ENCODE data around the gene OGFR.

The OGFR gene

DNA sequence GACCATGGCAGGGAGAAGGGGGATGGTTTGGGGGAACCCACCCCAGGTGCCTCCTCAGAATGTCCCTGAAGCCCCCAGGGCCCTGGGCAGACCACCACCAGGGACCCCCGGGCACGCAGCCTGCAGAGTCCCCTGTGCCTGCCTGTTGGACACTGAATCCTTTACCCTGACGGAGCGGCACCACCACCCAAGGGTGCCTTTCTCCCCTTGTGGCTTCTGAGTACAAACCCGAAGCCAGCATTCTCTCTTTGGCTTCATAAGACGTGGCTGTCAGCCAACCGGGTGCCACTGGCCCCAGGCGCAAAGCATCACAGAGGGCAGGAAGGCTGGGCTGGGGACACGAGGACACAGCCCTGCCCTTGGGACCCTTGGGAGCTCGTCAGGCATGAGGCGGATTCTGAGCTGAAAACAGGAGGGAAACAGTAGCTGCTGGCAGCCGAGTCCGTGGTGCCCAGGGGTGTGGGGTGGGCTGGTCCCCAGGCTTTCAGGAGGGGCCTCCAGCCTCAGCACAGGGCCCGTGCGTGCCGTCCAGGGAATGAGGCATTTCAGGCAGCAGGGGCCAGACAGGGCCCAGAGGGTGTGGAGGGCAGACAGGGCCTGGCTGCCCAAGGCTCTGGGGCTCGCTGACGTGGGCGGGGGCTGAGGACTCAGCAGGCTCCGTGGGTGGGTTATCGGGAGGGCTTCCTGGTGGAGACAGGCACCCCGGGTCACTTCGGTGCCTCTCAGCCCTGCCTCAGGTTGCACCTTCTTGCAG lies 15.8 kb downstream of the OGFR start:
- H3K79me2 ChIP-seq (ENCODE audit: control insufficient read depth, low read length), result no peaks in the 10 kb centered on the region
- peaks cover 3% of the 10 kb centered on the region; the same call in 1 of the 2 replicates for H3F3A ChIP-seq (ENCODE audit: control insufficient read depth, insufficient read depth)
- H3K36me3 ChIP-seq (ENCODE audit: control insufficient read depth, low read length), result no peaks in the 10 kb centered on the region
- H3K27ac ChIP-seq (ENCODE audit: low read depth, low read length), result no peak overlapping the region
- H3K9me3 ChIP-seq (ENCODE audit: control insufficient read depth, insufficient read depth, low read length), result no peaks in the 10 kb centered on the region
- TF ChIP-seq EZH2phosphoT487 (IDR thresholded peaks at IDR 0.05; ENCODE audit: borderline replicate concordance, low read length), result no peak
- no peak for TF ChIP-seq CTCF (IDR thresholded peaks at IDR 0.05; ENCODE audit: low read depth, low read length, poor library complexity, severe bottlenecking)
- H4K20me1 ChIP-seq (ENCODE audit: control insufficient read depth, insufficient read depth, low read depth, low read length), result no peaks in the 10 kb centered on the region
- H3K4me1 ChIP-seq (ENCODE audit: control insufficient read depth, low read length), result peaks cover 10% of the 10 kb centered on the region
- no peak overlapping the region for H3K4me2 ChIP-seq (ENCODE audit: low read length)
- H3K27me3 ChIP-seq (ENCODE audit: control insufficient read depth, low read length), result peaks cover 39% of the 10 kb centered on the region
- H3K4me3 ChIP-seq (ENCODE audit: low read length), result no peak overlapping the region
- H3K9me2 ChIP-seq (replicated peaks; ENCODE audit: control insufficient read depth, low read length), result no peaks in the 10 kb centered on the region

DNA sequence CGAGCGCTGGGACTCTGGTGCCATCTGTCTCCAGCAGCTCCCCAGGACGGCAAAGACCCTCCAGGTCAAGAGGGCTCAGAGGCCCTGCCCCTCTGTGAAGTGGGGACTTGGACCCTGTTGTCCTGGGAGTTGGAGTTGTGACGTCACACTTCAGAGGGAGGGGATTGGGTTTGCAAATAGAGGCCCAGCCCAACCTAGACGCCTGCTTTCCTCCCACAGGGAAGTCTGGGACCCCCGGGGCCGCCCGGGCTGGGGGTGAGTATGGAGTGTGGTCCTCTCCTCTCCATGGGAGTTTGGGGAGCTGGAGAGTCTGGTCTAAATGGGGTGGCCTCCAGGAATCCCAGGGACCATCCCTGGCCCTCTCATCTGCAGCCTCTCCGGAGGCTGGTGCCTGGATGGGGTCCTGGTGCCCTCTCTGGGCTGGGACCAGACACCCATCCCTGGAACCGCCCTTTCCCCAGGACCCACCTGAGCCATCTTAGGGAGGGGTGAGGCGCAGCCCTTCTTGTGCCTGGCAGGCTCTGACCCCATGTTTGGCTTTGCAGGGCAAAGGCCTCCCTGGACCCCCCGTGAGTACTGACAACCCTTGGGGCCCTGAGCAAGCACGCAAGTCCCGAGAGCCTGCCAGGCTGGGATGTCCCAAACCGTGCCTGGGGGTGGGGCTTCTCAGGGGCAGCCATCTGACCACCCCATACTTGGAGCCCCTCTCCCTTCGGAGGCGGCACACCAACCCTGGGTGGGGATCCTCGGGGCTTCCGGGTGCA lies 16.5 kb downstream of the OGFR start:
- Histone ChIP-seq H4K20me1 (ENCODE audit: control insufficient read depth, insufficient read depth, low read depth, low read length) (no peaks in the 10 kb centered on the region), H3K4me2 (ENCODE audit: low read length) (no peak overlapping the region), H3K27ac (ENCODE audit: low read depth, low read length) (no peak overlapping the region), H3K9me2 (replicated peaks; ENCODE audit: control insufficient read depth, low read length) (no peaks in the 10 kb centered on the region), H3K9me3 (ENCODE audit: control insufficient read depth, insufficient read depth, low read length) (no peaks in the 10 kb centered on the region), H3F3A (ENCODE audit: control insufficient read depth, insufficient read depth) (peaks cover 3% of the 10 kb centered on the region; the same call in 1 of the 2 replicates), H3K27me3 (ENCODE audit: control insufficient read depth, low read length) (peaks cover 37% of the 10 kb centered on the region), H3K36me3 (ENCODE audit: control insufficient read depth, low read length) (no peaks in the 10 kb centered on the region), H3K4me1 (ENCODE audit: control insufficient read depth, low read length) (peaks cover 17% of the 10 kb centered on the region), H3K4me3 (ENCODE audit: low read length) (no peak overlapping the region), H3K79me2 (ENCODE audit: control insufficient read depth, low read length) (no peaks in the 10 kb centered on the region)
- TF ChIP-seq CTCF (IDR thresholded peaks at IDR 0.05; ENCODE audit: low read depth, low read length, poor library complexity, severe bottlenecking) (no peak), EZH2phosphoT487 (IDR thresholded peaks at IDR 0.05; ENCODE audit: borderline replicate concordance, low read length) (no peak)

- Histone ChIP-seq H3F3A (ENCODE audit: control insufficient read depth, insufficient read depth) (peaks cover 3% of the 10 kb centered on the region; the same call in 1 of the 2 replicates), H3K79me2 (ENCODE audit: control insufficient read depth, low read length) (no peaks in the 10 kb centered on the region), H3K4me2 (ENCODE audit: low read length) (no peak overlapping the region), H3K4me1 (ENCODE audit: control insufficient read depth, low read length) (peaks cover 19% of the 10 kb centered on the region), H3K27ac (ENCODE audit: low read depth, low read length) (no peak overlapping the region), H3K36me3 (ENCODE audit: control insufficient read depth, low read length) (no peaks in the 10 kb centered on the region), H4K20me1 (ENCODE audit: control insufficient read depth, insufficient read depth, low read depth, low read length) (no peaks in the 10 kb centered on the region), H3K9me3 (ENCODE audit: control insufficient read depth, insufficient read depth, low read length) (no peaks in the 10 kb centered on the region), H3K27me3 (ENCODE audit: control insufficient read depth, low read length) (peaks cover 32% of the 10 kb centered on the region), H3K4me3 (ENCODE audit: low read length) (no peak overlapping the region), H3K9me2 (replicated peaks; ENCODE audit: control insufficient read depth, low read length) (no peaks in the 10 kb centered on the region)
- no peak for TF ChIP-seq CTCF (IDR thresholded peaks at IDR 0.05; ENCODE audit: low read depth, low read length, poor library complexity, severe bottlenecking)
- no peak for TF ChIP-seq EZH2phosphoT487 (IDR thresholded peaks at IDR 0.05; ENCODE audit: borderline replicate concordance, low read length)
Observed at GRCh38 chr20:62821726-62822210, 17.1 kb downstream of the OGFR start.

Data from DOHH2 (cell line).